Esophagus muscularis mucosa (tissue), 2 donors: ENCODE measurements around the gene GRID2.

Experiments
- EP300 ChIP-seq: sonication (generic); formaldehyde crosslinking; IDR thresholded peaks from one replicate; pipeline ENCODE4 v1.6.1; 2017; ENCODE audit warnings: antibody characterized with exemption
- POLR2A ChIP-seq: fragments of 450-650 bp; IDR thresholded peaks from one replicate; pipeline ENCODE4 v1.6.1; 2017; ENCODE audit warnings: antibody characterized with exemption, moderate library complexity, mild to moderate bottlenecking, low read depth

- TF ChIP-seq EP300 (no peak), POLR2A (no peak)
Observed at GRCh38 chr4:93730251-93730650, 1426.5 kb downstream of the GRID2 start.
